RWPE2 (cell line): ENCODE results near the gene PDE11A.

ENCODE experiments used
- ATAC-seq: fragments of 200-7000 bp; cut with Tn5 transposase; 3 replicates; pipeline ENCODE4 v1.9.1; 2021; ENCODE audit warnings: low read depth
- DNase-seq: peaks from one replicate; pipeline ENCODE4 v3.0.0-alpha.2; 2020; ENCODE audit warnings: low spot score
- H3K27ac ChIP-seq: fragments of 450-650 bp; 2 replicates; pipeline ENCODE4 v1.5.1; 2017; ENCODE audit warnings: mild to moderate bottlenecking; ENCODE audit not compliant: poor library complexity, severe bottlenecking
- H3K27me3 ChIP-seq: fragments of 250-450 bp; sonication (Bioruptor Pico); 2 replicates; pipeline ENCODE4 v1.5.1; 2021; ENCODE audit warnings: mild to moderate bottlenecking, moderate library complexity; ENCODE audit not compliant: insufficient read depth, poor library complexity, severe bottlenecking
- H3K36me3 ChIP-seq: fragments of 250-450 bp; sonication (Bioruptor Pico); 2 replicates; pipeline ENCODE4 v1.5.1; 2020; ENCODE audit warnings: low read depth, mild to moderate bottlenecking, moderate library complexity
- H3K4me1 ChIP-seq: fragments of 250-450 bp; sonication (Bioruptor Pico); 2 replicates; pipeline ENCODE4 v1.5.1; 2021; ENCODE audit warnings: mild to moderate bottlenecking, moderate library complexity; ENCODE audit not compliant: insufficient read depth, poor library complexity, severe bottlenecking
- H3K4me3 ChIP-seq: fragments of 250-450 bp; sonication (Bioruptor Pico); 2 replicates; pipeline ENCODE4 v1.5.1; 2021; ENCODE audit warnings: mild to moderate bottlenecking, moderate library complexity; ENCODE audit not compliant: severe bottlenecking
- H3K9me3 ChIP-seq: fragments of 250-450 bp; sonication (Bioruptor Pico); 2 replicates; pipeline ENCODE4 v1.5.1; 2021; ENCODE audit warnings: mild to moderate bottlenecking, moderate library complexity; ENCODE audit not compliant: severe bottlenecking
- TF ChIP-seq, protein P1 (sequence below): fragments of 450-650 bp; IDR thresholded peaks from one replicate; pipeline ENCODE4 v1.5.1; 2017; ENCODE audit warnings: mild to moderate bottlenecking, moderate library complexity; ENCODE audit not compliant: poor library complexity, severe bottlenecking

Gene PDE11A

DNA sequence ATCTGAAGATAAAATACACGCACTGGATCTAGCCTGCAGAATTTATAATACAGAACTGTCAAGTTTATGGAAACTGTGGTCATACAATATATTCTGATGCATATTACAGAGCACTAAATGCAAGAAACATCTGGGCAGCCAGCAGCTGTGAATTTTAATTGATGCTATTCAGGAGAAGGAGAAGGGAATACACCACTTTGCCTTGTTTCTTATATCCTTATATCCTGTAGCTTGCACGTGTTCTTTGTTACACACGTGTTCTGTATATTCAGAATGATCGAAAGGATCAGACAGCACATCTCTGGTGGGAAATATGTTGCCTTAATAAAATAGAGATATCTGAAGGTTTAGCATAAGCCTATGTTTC is 344.2 kb downstream of the PDE11A start:
- Histone ChIP-seq H3K4me3 (no peak overlapping the region), H3K27ac (no peak overlapping the region), H3K4me1 (no peaks in the 10 kb centered on the region), H3K27me3 (peaks cover 3% of the 10 kb centered on the region), H3K9me3 (no peaks in the 10 kb centered on the region), H3K36me3 (no peaks in the 10 kb centered on the region)
- DNase-seq (no peak), ATAC-seq (no peak)
- TF ChIP-seq, protein P1, sequence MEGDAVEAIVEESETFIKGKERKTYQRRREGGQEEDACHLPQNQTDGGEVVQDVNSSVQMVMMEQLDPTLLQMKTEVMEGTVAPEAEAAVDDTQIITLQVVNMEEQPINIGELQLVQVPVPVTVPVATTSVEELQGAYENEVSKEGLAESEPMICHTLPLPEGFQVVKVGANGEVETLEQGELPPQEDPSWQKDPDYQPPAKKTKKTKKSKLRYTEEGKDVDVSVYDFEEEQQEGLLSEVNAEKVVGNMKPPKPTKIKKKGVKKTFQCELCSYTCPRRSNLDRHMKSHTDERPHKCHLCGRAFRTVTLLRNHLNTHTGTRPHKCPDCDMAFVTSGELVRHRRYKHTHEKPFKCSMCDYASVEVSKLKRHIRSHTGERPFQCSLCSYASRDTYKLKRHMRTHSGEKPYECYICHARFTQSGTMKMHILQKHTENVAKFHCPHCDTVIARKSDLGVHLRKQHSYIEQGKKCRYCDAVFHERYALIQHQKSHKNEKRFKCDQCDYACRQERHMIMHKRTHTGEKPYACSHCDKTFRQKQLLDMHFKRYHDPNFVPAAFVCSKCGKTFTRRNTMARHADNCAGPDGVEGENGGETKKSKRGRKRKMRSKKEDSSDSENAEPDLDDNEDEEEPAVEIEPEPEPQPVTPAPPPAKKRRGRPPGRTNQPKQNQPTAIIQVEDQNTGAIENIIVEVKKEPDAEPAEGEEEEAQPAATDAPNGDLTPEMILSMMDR = no peak

DNA sequence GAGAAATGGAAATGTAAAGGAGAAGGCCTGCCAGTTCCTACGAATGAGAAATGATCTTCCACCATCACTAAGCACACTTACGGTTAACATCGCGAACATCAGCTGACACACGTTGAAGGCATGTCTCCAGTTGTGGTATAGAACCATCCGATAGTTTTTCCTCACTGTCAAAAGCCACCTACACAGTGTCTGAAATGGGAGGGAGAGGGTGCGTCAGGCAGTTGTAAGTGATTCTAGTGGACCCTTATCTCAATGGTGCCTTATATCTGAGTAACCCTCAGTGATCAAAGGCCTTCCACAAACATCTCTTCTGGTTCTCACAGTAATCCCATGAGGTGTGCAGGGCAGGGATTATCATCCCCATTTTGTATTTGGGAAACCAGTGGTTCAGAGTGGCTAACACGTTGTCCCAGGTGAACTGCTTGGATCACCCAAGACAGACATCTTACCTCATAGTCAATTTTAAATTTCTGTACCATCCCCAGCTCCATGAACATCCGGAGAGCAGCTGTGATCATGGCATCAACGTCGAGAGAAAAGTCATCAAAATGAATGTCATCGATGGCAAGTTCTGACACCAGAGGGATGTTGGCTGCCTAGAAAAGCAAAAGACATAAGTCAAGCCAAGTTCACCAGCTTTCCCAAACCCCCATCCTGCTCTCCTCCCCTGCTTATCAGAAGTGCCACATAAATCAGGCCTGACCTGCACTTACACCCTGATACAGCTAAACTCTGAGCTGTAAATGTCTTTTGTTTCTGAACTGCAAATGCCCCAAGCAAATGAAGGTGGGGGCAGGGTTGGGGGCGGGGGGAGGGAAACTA is 344.8 kb downstream of the PDE11A start:
- ATAC-seq (no peak), DNase-seq (no peak)
- Histone ChIP-seq H3K9me3 (no peaks in the 10 kb centered on the region), H3K4me1 (no peaks in the 10 kb centered on the region), H3K36me3 (no peaks in the 10 kb centered on the region), H3K4me3 (no peak overlapping the region), H3K27ac (no peak overlapping the region), H3K27me3 (peaks cover 3% of the 10 kb centered on the region)
- TF ChIP-seq, protein P1 = no peak

DNA sequence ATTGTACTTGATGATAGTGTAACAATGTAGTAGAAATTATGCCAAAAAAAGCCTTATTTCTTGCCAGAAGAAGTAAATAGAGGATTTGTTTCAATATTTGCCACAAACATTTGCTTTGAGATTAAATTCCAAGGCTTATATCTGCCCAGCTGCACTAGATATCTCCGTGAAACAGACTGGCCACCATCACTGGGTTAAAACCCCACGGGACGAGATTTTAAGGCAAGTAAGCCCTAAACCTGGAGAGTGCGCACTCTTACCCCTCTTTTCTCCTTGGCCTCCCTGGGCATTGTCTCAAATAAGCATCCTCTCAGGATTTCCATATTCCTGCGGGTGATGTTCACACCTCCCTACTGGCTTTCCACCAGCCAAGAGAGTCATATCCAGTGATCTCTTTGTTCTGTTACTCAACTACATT is 345.6 kb downstream of the PDE11A start:
- Histone ChIP-seq H3K27me3 (peaks cover 3% of the 10 kb centered on the region), H3K4me3 (no peak overlapping the region), H3K9me3 (no peaks in the 10 kb centered on the region), H3K4me1 (no peaks in the 10 kb centered on the region), H3K36me3 (no peaks in the 10 kb centered on the region), H3K27ac (no peak overlapping the region)
- TF ChIP-seq, protein P1 = no peak
- ATAC-seq (no peak), DNase-seq (no peak)

DNA sequence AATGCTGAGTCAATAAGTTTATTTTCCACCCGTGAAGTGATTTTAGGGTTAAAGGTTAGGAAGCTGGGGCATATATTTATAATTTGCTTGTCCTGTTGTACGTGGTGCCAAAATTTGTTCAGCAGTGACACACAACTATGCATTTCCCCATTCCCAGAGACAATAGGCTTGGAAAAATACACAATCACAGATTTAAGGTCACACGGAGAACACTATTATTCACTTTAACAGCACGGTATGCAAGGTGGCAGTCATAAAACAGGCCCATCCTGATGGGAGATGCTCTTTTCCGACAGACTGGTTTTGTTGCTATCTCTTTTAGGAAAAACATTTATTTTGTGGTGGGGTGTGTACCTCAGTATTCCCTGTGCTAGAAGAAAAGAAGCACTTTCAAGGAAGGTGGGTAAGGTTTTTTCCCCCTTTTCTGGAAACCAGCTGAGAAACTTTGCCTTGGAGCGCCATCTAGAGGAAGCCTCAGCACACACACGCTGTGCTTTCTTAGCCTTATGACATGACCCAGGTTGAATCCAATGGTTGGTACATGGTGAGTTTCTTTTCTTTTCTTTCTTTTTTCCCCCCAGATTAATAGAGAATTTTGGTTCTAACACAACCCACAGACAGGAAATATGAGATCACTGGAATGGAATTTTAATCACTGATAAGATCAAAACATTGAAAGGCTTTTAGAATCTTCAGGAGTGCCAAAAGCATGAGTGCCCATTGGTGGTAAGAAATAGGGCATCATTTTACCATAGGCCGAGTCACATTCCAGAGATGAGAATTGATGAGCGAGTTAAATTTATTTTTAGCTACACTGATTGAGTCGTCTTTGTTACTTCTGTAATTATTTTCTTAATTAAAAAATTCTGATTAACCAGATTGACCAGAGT is 347.9 kb downstream of the PDE11A start:
- Histone ChIP-seq H3K27ac (no peak overlapping the region), H3K36me3 (no peaks in the 10 kb centered on the region), H3K4me3 (no peak overlapping the region), H3K9me3 (no peaks in the 10 kb centered on the region), H3K4me1 (no peaks in the 10 kb centered on the region), H3K27me3 (peaks cover 3% of the 10 kb centered on the region)
- DNase-seq (no peak), ATAC-seq (peak; percentile 64; the same call in 2 of the 3 replicates)
- TF ChIP-seq, protein P1 = peak; percentile 85
